GM12864 (cell line): ENCODE data around the gene CACNA1G.

Source experiments
- DNase-seq: peaks from one replicate; pipeline ENCODE4 v3.0.0-alpha.2; 2011; ENCODE audit warnings: low read depth
- H3K4me3 ChIP-seq: 2 replicates; pipeline ENCODE4 v1.5.1; 2011; ENCODE audit warnings: mild to moderate bottlenecking, low read depth, low read length, control low read depth
- TF ChIP-seq, protein P1 (sequence below): IDR thresholded peaks from 2 replicates; pipeline ENCODE4 v1.5.1; 2011; ENCODE audit warnings: low read depth, mild to moderate bottlenecking, moderate library complexity, low read length, control low read depth, inconsistent platforms; ENCODE audit errors: missing control alignments

The CACNA1G gene

DNA sequence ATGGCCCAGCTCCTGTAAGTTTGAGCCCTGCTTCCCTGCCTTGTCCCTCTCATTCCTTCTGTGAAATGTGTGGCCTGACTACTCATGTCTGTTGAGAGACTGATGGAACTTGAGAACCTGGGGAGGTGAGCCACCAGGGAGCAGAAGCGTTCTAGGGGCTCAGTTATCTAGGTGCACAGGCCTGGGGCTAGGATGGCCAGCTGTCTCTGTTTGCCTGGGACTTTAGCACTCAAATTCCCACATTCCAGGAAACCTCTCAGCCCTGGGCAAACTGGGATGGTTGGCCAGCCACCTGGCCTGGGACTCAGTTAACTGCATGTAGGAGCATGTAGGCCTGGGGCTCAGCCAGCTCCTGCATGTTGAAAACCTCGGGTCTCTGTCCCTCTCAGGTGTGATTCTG lies 37.3 kb upstream of the CACNA1G start:
- H3K4me3 ChIP-seq = no peak overlapping the region
- no peak for DNase-seq

GRCh38 chr17:50524838-50525237 lies 35.7 kb upstream of the CACNA1G start:
- H3K4me3 ChIP-seq = no peak overlapping the region
- DNase-seq = no peak
- TF ChIP-seq, protein P1, sequence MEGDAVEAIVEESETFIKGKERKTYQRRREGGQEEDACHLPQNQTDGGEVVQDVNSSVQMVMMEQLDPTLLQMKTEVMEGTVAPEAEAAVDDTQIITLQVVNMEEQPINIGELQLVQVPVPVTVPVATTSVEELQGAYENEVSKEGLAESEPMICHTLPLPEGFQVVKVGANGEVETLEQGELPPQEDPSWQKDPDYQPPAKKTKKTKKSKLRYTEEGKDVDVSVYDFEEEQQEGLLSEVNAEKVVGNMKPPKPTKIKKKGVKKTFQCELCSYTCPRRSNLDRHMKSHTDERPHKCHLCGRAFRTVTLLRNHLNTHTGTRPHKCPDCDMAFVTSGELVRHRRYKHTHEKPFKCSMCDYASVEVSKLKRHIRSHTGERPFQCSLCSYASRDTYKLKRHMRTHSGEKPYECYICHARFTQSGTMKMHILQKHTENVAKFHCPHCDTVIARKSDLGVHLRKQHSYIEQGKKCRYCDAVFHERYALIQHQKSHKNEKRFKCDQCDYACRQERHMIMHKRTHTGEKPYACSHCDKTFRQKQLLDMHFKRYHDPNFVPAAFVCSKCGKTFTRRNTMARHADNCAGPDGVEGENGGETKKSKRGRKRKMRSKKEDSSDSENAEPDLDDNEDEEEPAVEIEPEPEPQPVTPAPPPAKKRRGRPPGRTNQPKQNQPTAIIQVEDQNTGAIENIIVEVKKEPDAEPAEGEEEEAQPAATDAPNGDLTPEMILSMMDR = no peak

More for the DNA sequence above, 37.3 kb upstream of the CACNA1G start:
- TF ChIP-seq, protein P1 = no peak

GRCh38 chr17:50527155-50527762 lies 33.3 kb upstream of the CACNA1G start:
- H3K4me3 ChIP-seq = no peak overlapping the region
- no peak for DNase-seq
- TF ChIP-seq, protein P1 = no peak

- TF ChIP-seq, protein P1 = no peak
- no peak for DNase-seq
- H3K4me3 ChIP-seq = no peak overlapping the region
These were observed 32.5 kb upstream of the CACNA1G start for GRCh38 chr17:50527949-50528474.

DNA sequence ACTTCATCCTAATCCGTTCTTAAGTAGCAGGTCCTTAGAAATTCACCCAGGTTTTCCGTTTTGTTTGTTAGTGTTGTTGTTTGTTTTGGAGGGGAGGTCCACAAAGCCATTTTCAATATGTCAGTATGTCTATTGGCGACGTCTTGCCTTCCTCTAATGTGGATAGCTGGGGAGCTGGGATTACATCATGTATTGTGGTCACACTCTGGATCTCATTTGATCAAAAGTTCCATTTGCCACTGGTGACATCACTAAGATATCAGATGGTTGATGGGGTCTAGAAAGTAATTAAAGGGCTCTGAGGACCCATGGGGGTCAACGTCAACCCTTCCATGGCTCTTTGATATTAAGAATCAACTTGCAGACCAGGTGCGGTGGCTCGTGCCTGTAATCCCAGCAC lies 30.7 kb upstream of the CACNA1G start:
- TF ChIP-seq, protein P1 = no peak
- DNase-seq = no peak
- H3K4me3 ChIP-seq = no peak overlapping the region

DNA sequence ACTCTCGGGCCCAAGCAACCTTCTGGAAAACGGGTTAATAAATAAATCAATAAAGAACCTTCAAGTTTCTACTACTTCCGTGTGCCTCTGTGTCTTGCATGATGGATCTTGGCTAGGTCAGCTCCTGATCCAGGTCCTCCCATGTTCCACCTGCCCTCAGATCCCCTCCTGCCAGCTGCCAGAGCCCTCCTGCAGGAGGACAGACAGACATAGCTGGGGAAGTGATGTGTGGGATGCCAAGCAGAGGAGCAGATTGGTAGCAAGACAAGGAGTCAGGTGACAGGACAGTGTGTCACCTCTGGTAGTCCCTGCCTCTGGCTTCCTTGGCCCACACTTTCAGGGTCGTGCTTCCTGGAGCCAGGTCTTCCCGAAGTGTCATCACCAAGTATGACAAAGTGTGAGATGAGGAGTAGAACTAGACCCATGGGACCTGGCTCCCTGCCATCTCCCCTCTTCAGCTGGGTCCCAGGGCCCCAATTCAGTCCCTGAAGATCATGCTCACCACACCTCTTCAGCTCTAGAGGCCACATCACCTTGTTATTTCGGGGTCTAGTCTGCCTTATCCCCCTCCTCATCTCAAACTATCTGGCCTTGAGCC lies 29.0 kb upstream of the CACNA1G start:
- no peak for DNase-seq
- TF ChIP-seq, protein P1 = no peak

More for the DNA sequence above, 29.0 kb upstream of the CACNA1G start:
- no peak overlapping the region for H3K4me3 ChIP-seq
